Bronchial epithelial cell (primary cell): Measurements from ENCODE around the gene TNS3. TPM values are rescaled to one million over a fixed set of nuclear protein-coding genes. Genes with fewer than 3 reads are reported as not detected.
A peak's percentile ranks its signal among the peaks of the same experiment; 100 is the strongest.

ENCODE experiments used
- DNase-seq: peaks from one replicate; pipeline ENCODE4 v3.0.0-alpha.2; 2010; ENCODE audit warnings: low read depth
- FAIRE-seq: peaks from 2 replicates; lab custom pipeline; 2011; peaks lifted over from hg19 to GRCh38; lab: Jason Lieb, UNC
- H3K27me3 ChIP-seq: 2 replicates; pipeline ENCODE4 v1.5.1; 2011; ENCODE audit warnings: low read length; ENCODE audit not compliant: control insufficient read depth, insufficient read depth
- H3K36me3 ChIP-seq: 2 replicates; pipeline ENCODE4 v1.5.1; 2011; ENCODE audit warnings: low read length; ENCODE audit not compliant: control insufficient read depth, insufficient read depth
- H3K4me3 ChIP-seq: 2 replicates; pipeline ENCODE4 v1.5.1; 2011; ENCODE audit warnings: mild to moderate bottlenecking, low read depth, low read length, control low read depth
- CTCF ChIP-seq: IDR thresholded peaks from 2 replicates; pipeline ENCODE4 v1.5.1; 2011; ENCODE audit warnings: mild to moderate bottlenecking, moderate library complexity, low read length, control low read depth, inconsistent platforms; ENCODE audit not compliant: insufficient read depth, severe bottlenecking
- total RNA-seq: library from RNA; depleted of rRNA; stranded (reverse); fragments of >200 nt; gene quantifications from 2 replicates; pipeline ENCODE4 v1.2.1, GENCODE V29; 2014

TNS3 gene
- total RNA-seq, 1 donor from 2014 or later = 2.6 TPM

DNA sequence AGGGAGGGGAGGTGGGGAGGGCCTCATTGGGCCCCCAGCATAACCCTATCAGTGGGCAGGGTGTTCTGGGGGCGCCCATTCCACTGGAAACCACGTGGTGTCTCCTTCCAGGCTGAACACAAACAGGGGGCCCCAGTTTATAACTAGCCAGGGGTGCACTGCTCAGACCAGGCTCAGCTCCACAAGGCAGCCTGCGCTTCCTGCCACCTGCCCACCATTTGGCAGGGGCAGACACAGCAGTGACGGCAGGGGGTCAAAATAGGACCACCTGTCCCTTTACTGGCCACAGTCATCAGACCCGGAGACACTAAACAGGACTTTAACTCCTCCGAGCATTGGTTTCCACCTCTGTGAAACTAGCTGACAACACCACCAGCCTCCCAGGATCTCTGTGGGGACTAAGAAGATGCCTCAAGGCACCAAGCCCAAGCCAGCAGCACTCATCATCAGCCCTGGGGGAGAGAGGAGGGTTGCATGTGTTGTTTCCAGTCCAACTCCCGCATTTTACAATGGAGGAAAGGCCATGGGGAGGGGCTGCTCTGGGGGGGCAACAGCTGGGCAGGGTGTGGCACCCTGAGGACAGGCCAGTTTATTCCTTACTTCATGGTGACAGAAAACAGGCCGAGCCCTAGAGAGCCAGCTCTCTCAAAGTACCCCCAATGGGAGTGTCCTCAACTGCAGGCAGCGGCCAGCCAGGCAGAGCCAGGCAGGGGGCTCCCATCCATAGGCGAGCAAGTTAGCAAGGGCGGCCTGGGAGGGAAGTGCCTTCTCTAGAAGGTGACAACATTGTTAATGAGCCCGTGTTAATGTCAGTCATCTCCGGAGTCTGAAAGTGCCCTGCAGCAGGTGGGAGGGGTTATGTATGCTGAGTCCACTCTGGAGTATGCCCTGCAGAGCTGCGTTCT lies 127.6 kb downstream of the TNS3 start:
- FAIRE-seq = no peak

GRCh38 chr7:47453093-47454061 lies 128.5 kb downstream of the TNS3 start:
- Histone ChIP-seq H3K36me3 (no peaks in the 10 kb centered on the region), H3K4me3 (no peak overlapping the region), H3K27me3 (no peaks in the 10 kb centered on the region)
- no peak for FAIRE-seq
- DNase-seq = peak; percentile 90
- no peak for TF ChIP-seq CTCF

More for the DNA sequence above, 127.6 kb downstream of the TNS3 start:
- H3K4me3 ChIP-seq = no peak overlapping the region
- DNase-seq = no peak
- H3K27me3 ChIP-seq = no peaks in the 10 kb centered on the region
- no peaks in the 10 kb centered on the region for H3K36me3 ChIP-seq
- TF ChIP-seq CTCF = no peak

GRCh38 chr7:47452715-47453092 lies 129.2 kb downstream of the TNS3 start:
- H3K27me3 ChIP-seq = no peaks in the 10 kb centered on the region
- no peak for TF ChIP-seq CTCF
- no peak for DNase-seq
- FAIRE-seq = no peak
- H3K4me3 ChIP-seq = no peak overlapping the region
- no peaks in the 10 kb centered on the region for H3K36me3 ChIP-seq

DNA sequence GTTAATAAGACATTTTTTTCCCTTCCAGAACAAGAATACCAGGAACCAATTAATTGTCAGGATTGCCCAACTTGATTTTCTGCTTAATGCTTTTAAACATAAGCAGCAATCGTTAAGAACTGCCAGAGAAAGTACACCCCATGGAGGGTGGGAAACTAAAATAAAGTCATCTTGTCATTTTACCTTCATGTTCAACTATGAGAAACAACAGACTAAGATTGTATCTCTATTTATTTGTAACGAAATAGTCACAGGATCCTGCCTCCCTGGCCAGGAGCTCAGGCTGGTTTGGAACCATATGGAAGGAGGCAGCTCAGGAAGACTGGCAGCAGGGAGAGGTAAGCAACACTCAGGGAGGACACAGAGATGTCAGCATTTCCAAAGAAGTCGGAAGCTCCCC lies 129.6 kb downstream of the TNS3 start:
- H3K4me3 ChIP-seq = no peak overlapping the region
- DNase-seq (no peak), FAIRE-seq (no peak)
- no peaks in the 10 kb centered on the region for H3K27me3 ChIP-seq
- no peaks in the 10 kb centered on the region for H3K36me3 ChIP-seq
- TF ChIP-seq CTCF = no peak

- TF ChIP-seq CTCF = no peak
- DNase-seq (no peak), FAIRE-seq (no peak)
- Histone ChIP-seq H3K36me3 (no peaks in the 10 kb centered on the region), H3K4me3 (no peak overlapping the region), H3K27me3 (no peaks in the 10 kb centered on the region)
Measured at GRCh38 chr7:47451851-47452205, 130.1 kb downstream of the TNS3 start.
